Nephron progenitor cell (in vitro differentiated cells): Measurements from ENCODE around the gene KRT23.

ENCODE experiments used
- DNase-seq: peaks from one replicate; pipeline ENCODE4 v3.0.0; 2021
- H3K27ac Mint-ChIP-seq: 2 replicates; pipeline ENCODE4 v1.8.0; 2021; ENCODE audit warnings: mild to moderate bottlenecking, moderate library complexity, mixed read lengths
- H3K27me3 Mint-ChIP-seq: 2 replicates; pipeline ENCODE4 v1.8.0; 2021; ENCODE audit warnings: mild to moderate bottlenecking, low read depth, mixed read lengths; ENCODE audit not compliant: poor library complexity
- H3K36me3 Mint-ChIP-seq: 2 replicates; pipeline ENCODE4 v1.8.0; 2021; ENCODE audit warnings: low read depth, mixed read lengths
- H3K4me1 Mint-ChIP-seq: 2 replicates; pipeline ENCODE4 v1.8.0; 2021; ENCODE audit warnings: mixed read lengths
- H3K4me3 Mint-ChIP-seq: 2 replicates; pipeline ENCODE4 v1.8.0; 2021; ENCODE audit warnings: mild to moderate bottlenecking, moderate library complexity, mixed read lengths
- H3K9me3 Mint-ChIP-seq: 2 replicates; pipeline ENCODE4 v1.8.0; 2021; ENCODE audit warnings: mild to moderate bottlenecking, moderate library complexity, mixed read lengths
- TF ChIP-seq, protein P1 (sequence below): fragments of 200-600 bp; sonication (generic); IDR thresholded peaks from 2 replicates; pipeline ENCODE4 v1.5.0; 2021; ENCODE audit warnings: antibody characterized with exemption

Gene KRT23

DNA sequence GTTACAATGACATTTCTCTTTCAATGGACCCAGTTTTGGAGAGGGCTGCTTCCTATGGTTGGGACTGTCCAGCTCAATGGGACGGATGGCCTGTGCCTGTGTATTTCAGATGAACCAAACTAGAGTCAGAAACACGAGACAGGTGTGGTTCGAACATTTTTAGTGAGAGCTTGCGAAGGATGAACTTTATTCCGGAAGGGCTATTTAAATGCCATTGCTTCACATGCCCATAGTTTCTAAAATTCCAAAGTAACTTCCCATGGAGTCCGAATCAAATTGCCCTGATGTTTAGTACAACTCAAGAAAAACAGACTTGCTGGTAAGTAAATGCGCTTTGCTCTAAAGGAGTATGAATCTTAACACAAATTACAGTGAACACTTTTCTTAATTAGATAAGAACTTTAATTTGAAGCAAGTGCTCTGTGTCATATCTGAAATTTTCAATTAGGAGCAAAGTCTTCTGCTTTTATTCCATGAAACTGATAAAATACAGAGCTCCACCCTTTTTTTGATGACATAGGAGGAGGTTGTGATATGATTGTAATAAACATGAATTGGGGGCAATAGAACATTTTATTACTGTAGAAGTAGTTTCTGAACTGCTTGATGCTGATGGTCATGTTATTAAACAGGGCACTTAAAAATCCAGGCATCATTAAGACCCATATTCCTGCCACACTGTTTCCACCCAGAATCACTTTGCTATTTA lies 53.7 kb downstream of the KRT23 start:
- H3K36me3 Mint-ChIP-seq: no peaks in the 10 kb centered on the region

DNA sequence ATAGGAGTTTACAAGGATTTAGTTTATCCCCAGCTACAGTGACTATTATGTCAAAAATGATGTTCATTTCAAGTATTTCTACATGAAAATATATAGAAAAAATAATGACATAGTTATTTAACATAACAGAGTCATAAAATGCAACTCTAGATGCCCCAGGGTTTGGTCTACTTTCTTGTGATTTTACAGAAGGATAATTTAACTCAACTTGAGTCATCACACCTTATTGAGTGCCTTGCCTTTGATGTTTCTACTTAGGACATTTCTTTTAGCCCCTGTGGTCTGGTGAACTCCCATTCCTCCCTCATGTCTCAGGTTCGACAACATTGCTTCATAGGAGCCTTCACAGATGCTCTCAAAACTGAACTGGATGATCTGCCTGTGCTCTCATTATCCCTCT lies 54.4 kb downstream of the KRT23 start:
- DNase-seq: no peak
- Mint-ChIP-seq H3K4me3 (no peak overlapping the region), H3K4me1 (no peaks in the 10 kb centered on the region), H3K27ac (no peak overlapping the region), H3K27me3 (peaks cover 14% of the 10 kb centered on the region), H3K9me3 (no peaks in the 10 kb centered on the region), H3K36me3 (no peaks in the 10 kb centered on the region)
- TF ChIP-seq, protein P1, sequence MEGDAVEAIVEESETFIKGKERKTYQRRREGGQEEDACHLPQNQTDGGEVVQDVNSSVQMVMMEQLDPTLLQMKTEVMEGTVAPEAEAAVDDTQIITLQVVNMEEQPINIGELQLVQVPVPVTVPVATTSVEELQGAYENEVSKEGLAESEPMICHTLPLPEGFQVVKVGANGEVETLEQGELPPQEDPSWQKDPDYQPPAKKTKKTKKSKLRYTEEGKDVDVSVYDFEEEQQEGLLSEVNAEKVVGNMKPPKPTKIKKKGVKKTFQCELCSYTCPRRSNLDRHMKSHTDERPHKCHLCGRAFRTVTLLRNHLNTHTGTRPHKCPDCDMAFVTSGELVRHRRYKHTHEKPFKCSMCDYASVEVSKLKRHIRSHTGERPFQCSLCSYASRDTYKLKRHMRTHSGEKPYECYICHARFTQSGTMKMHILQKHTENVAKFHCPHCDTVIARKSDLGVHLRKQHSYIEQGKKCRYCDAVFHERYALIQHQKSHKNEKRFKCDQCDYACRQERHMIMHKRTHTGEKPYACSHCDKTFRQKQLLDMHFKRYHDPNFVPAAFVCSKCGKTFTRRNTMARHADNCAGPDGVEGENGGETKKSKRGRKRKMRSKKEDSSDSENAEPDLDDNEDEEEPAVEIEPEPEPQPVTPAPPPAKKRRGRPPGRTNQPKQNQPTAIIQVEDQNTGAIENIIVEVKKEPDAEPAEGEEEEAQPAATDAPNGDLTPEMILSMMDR: no peak

More for the DNA sequence above, 53.7 kb downstream of the KRT23 start:
- TF ChIP-seq, protein P1: no peak
- no peak for DNase-seq
- Mint-ChIP-seq H3K4me3 (no peak overlapping the region), H3K9me3 (no peaks in the 10 kb centered on the region), H3K4me1 (no peaks in the 10 kb centered on the region), H3K27ac (no peak overlapping the region), H3K27me3 (peaks cover 19% of the 10 kb centered on the region)

DNA sequence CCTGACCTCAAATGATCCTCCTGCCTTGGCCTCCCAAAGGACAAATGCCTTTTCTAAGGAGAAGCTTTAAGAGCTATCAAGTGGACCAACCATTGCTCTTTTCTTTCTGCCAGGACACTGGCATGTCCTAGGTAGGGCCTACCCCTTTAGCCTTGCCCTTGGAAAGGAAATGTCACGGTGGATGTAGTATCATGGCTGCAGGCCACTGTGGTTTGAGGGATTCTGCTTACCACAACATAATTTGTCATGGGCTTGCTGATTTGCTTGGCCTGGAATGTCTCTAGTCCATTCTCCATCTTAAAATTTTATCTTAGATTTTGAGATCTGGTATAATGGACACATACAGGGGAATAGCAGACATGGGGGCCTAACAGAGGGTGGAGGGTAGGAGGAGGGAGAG lies 58.4 kb downstream of the KRT23 start:
- DNase-seq: no peak
- Mint-ChIP-seq H3K27me3 (peaks cover 15% of the 10 kb centered on the region), H3K9me3 (no peaks in the 10 kb centered on the region), H3K4me3 (no peak overlapping the region), H3K36me3 (no peaks in the 10 kb centered on the region), H3K4me1 (no peaks in the 10 kb centered on the region), H3K27ac (no peak overlapping the region)
- TF ChIP-seq, protein P1: no peak

DNA sequence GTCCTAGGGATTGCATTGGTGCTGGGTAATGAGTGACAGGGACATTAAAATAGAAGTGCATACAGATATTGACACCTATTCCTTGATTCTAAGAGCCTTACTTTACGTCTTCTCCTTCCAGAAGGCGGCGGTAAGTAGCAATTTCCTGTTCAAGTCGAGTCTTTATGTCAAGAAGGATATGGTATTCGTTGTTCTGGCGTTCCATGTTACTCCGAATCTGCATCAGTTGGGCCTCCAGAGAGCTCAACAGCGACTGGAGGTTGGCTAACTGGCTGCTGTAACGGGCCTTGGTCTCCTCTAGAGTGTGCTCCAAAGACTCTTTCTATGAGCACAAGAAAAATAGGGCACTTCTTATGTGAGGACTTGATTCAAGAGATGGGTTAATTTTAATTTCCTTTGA lies 59.4 kb downstream of the KRT23 start:
- DNase-seq: no peak
- no peaks in the 10 kb centered on the region for H3K36me3 Mint-ChIP-seq
- peaks cover 13% of the 10 kb centered on the region for H3K27me3 Mint-ChIP-seq
- TF ChIP-seq, protein P1: no peak
- H3K4me3 Mint-ChIP-seq: no peak overlapping the region
- no peak overlapping the region for H3K27ac Mint-ChIP-seq
- H3K4me1 Mint-ChIP-seq: no peaks in the 10 kb centered on the region
- H3K9me3 Mint-ChIP-seq: no peaks in the 10 kb centered on the region

DNA sequence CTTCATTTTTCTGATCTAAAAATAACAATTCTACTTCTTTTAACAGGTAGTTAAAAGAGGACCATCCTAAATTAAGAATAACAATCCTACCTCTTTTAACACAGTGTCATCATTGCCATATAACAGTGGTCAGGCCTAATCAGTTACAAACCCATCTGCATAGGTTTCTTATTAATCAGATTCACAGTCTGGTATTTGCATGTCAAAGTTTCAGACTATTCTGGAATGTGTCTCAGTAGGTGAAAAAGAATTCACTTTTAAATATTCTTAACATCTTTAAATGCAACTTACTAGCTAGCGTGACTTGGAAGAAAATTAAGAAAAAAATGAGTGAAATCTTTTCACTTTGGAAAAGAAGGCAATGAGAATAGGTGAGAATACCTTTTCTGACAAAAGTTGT lies 63.6 kb downstream of the KRT23 start:
- TF ChIP-seq, protein P1: no peak
- H3K27ac Mint-ChIP-seq: no peak overlapping the region
- DNase-seq: no peak
- H3K4me1 Mint-ChIP-seq: no peaks in the 10 kb centered on the region
- peaks cover 15% of the 10 kb centered on the region for H3K27me3 Mint-ChIP-seq
- no peak overlapping the region for H3K4me3 Mint-ChIP-seq
- H3K9me3 Mint-ChIP-seq: no peaks in the 10 kb centered on the region
- H3K36me3 Mint-ChIP-seq: no peaks in the 10 kb centered on the region

DNA sequence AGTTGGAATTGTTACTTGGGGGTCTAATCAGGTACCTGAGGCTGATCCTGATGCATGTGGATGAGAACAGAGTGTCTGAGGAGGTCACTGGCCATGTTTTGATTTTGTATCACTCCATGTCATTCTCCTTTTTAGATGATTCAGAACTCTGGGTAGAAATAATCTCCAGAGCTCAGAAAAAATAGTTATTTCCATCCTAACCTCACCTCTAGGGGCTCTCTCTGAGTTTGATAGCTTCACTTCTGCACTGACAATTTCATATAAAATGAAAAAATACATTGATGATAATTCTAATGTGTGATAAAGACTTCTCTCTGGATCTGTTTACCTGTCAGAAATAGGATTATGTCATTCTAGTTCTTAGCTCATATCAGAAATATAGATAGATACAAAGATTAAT lies 64.2 kb downstream of the KRT23 start:
- Mint-ChIP-seq H3K36me3 (no peaks in the 10 kb centered on the region), H3K27me3 (peaks cover 15% of the 10 kb centered on the region), H3K4me3 (no peak overlapping the region), H3K4me1 (no peaks in the 10 kb centered on the region), H3K27ac (no peak overlapping the region), H3K9me3 (no peaks in the 10 kb centered on the region)
- DNase-seq: no peak
- TF ChIP-seq, protein P1: no peak
